GM18517 (cell line): ENCODE data around the gene TTF2.
A peak's percentile ranks its signal among the peaks of the same experiment; 100 is the strongest.
"Not testable (repeated sequence)": the region's sequence is repeated elsewhere in the genome, so short reads cannot be mapped to it uniquely, and the experiment has no call there.

Source experiments
- ATAC-seq: cut with Tn5 transposase; IDR thresholded peaks from one replicate; pipeline ENCODE4 v1.9.1; 2021; ENCODE audit warnings: mild to moderate bottlenecking, moderate library complexity; ENCODE audit not compliant: unreplicated experiment

Gene TTF2

GRCh38 chr1:117119144-117119543 is 59.0 kb downstream of the TTF2 start:
- not testable (repeated sequence) for ATAC-seq

GRCh38 chr1:117120774-117121588 is 60.9 kb downstream of the TTF2 start:
- no peak for ATAC-seq

DNA sequence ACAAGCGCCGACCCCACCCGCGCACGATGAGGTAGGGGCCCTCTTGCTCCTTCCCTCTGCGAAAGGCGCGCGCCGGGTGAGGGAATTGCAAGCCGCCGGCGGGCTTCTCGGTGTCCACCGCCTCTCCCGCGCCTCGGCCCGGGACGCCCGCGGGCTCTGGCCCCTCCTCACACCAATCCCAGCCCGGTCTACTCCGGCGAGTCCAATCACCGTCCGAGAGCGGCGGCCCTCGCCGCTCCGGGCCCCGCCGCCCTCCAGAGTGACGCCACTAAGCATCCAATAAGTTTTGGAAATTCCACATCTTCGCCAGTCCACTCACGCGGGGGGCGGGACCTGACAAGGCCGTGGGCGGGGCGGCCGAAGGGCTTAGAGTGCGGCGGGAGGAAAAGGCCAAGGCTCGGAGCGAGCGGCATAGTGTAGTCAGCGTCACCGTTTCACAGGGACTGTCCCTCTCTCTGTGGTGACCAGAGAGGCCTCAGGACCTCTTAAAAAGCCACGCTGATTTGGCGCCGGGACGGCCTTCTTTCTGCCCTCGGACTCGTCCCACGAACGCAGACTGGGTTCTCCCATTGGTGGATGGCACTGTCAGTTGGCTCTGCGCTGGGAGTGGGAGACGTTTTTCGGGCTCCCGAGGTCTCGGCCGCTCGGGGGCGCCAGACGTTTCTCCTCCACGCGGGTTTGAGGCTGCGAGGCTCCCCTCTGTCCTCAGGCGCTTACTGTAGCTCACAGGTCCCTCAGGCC is 61.6 kb downstream of the TTF2 start, which contains the start of gene TRIM45:
TRIM45 (minus strand) TSS at position 161 of the 741 bp plus-strand sequence. CDS start 548 bp downstream, outside the sequence.
- ATAC-seq, result peak; percentile 86

DNA sequence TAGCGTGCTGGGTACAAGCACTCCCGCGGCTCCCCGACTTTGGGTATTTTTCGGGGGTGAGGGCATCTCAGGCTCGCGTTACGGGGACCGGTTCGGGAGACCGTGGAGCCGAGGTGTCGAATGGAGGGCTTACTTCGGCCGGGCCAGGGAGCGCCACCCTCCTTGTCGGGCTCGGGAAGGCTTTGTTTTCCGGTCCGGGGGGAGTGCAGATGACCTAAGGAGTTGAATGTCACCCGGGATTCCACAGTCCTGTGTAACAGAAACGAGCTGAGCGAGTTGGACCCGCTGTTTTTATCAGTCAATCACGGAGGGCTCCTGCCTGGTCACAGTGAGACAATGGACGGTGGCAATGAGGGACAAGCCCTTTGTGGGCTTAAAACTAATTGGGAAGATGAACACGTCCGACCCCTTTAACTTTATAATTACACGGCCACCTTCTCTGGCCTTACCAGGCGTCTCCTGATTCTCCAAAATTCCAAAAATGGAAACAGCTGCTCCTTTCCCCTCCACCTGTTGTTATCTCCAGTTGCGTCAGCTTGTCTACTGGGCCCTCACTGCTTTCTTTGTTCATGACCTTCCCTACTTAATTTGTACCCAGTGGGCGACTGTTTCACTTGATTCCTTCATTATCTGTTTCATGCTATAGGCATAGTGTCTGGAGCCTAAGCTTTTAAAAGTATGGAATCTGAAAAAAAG is 62.4 kb downstream of the TTF2 start:
- ATAC-seq, result no peak

DNA sequence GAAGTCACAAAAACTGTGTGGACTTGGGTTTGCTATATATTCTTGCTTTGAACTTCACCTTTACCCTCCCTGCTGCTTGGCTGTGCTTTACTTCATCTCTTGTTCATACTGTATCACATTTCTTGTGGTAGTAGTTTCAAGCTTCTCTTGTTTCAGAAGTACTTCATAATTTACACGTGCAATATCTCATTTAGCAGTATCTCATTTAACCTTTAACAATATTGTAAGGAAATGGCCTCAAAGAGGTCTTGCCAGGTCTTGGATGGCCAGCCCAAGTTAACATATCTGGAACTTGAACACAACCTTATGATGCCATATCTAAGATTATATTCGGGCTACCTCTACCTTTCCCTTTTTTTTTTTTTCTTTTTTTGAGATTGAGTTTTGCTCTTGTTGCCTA is 63.1 kb downstream of the TTF2 start:
- no peak for ATAC-seq

DNA sequence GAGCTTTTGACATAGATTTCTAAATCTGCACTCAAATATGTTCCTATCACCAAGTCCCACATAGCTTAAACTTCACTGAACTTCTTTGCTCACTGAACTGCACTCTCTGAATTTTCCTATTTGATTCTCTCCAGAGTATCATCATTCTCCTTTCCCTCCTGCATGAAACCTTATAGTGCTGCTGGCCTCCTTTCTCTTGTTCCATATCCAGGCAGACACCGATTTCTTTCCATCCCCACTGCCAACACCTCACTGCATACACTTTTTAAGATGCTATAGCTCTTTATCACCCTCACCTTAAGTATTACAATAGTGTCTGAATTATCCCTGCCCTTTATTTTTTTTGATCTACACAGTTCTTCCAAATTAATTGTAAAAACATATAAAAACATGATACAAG is 64.5 kb downstream of the TTF2 start:
- ATAC-seq, result no peak

- ATAC-seq, result no peak
Observed at GRCh38 chr1:117127795-117128194, 67.7 kb downstream of the TTF2 start.

- no peak for ATAC-seq
Observed at GRCh38 chr1:117128323-117129079, 68.4 kb downstream of the TTF2 start.

DNA sequence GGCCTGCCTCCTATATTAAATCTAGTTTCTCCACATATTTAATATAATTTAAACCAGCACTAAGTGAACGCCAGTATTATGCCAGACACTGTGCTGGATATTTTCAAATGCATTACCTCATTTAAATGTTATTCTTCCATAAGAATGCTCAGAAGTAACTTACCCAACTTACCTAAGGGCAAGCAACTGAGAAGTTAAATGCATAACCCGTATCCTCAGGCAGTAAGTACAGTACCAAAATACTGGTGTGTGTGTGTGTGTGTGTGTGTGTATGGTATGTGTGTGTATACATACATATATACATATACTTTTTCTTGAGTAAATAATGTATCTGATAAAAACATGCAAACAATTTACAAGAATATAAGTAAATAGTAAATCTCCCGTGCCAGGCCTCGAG is 70.4 kb downstream of the TTF2 start:
- no peak for ATAC-seq

- ATAC-seq, result no peak
Observed at GRCh38 chr1:117135329-117135728, 75.2 kb downstream of the TTF2 start.

GRCh38 chr1:117136749-117137148 is 76.6 kb downstream of the TTF2 start:
- ATAC-seq, result no peak

GRCh38 chr1:117137281-117137855 is 77.2 kb downstream of the TTF2 start:
- ATAC-seq, result no peak

DNA sequence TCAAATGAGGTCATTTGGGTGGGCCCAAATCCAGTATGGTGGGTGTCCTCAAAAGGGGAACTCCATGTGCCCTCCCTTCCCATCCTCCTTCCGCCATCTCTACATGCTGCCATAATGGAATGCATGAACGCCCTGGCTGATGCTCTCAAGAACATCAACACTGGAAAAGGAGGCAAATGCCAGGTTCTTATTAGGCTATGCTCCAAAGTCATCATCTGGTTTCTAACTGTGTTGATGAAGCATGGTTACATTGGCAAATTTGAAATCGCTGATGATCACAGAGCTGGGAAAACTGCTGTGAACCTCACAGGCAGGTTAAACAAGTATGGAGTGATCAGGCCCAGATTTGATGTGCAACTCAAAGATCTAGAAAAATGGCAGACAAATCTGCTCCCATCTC is 78.0 kb downstream of the TTF2 start:
- ATAC-seq, result no peak

DNA sequence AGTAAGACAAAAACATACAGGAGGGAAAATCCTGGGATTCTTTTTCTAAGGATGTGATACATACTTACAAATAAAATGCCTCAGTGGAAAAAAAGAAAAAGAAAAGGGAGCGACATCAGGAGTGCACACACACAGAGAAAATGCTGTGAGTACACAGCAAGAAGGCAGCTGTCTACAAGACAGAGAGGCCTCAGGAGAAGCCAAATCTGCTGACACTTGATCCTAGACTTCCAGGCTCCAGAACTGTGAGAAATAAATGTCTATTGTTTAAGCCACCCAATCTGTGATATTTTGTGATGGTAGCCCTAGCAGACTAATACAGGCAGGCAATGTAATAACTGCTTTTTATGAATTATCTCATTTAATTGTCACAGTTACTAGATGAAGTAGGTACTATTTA is 78.4 kb downstream of the TTF2 start:
- ATAC-seq, result no peak

- no peak for ATAC-seq
Observed at GRCh38 chr1:117142200-117142599, 82.1 kb downstream of the TTF2 start.

DNA sequence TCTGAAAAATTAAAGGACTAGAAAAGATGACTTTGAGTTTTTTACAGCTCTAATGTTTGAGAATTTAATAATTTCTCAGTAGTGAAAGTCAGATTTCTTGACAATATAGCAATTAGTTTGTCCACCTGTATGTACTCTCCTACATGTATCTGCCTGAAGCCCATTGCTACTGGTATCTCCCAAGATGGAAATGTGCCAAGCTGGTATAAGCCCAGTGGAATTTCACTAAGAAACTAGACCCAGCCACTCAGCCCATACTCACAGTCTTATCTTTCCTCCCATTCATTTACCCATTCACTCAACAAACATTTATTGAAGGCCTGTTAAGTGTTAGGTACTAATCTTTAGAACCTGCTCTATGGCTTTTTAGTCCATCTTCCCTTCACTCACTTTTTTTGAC is 83.0 kb downstream of the TTF2 start:
- ATAC-seq, result no peak

DNA sequence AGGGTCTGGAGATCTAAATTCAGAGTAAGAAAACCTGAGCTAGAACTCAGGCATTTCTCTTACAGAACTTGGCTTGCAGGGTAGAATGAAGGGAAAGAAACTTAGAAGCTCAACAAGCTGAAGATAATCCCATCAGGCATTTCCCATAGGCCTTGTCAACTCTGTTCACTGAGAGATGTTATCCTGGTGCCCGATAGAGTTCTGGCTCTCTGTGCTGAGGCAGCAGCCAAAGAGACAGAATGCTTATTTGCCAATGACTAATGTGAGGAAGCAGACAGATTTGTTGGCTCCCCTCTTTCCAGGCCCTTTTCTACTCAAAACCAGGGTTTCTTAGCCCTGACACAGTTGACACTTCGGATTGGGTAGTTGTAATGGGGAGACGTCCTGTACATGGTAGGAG is 83.7 kb downstream of the TTF2 start:
- ATAC-seq, result no peak

DNA sequence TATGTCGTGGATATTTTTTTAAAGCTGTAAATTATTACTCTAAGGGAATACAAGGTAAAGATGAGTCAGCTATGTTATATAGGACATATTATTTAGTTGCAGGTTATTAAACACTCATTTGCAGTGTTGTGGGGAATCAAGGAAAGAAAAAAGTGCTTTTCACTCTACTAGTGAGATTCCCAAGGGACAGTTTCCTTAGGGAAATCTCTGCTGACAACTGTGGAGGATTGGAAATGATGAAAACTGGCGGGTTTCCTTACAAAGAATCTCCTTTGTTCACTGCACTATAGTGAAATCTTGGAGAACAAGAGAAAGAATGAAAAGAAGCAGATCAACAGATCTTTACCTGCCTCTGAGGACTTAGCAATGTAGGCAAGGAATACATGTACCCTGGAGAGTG is 85.9 kb downstream of the TTF2 start:
- no peak for ATAC-seq

GRCh38 chr1:117146575-117147340 is 86.6 kb downstream of the TTF2 start:
- ATAC-seq, result no peak

DNA sequence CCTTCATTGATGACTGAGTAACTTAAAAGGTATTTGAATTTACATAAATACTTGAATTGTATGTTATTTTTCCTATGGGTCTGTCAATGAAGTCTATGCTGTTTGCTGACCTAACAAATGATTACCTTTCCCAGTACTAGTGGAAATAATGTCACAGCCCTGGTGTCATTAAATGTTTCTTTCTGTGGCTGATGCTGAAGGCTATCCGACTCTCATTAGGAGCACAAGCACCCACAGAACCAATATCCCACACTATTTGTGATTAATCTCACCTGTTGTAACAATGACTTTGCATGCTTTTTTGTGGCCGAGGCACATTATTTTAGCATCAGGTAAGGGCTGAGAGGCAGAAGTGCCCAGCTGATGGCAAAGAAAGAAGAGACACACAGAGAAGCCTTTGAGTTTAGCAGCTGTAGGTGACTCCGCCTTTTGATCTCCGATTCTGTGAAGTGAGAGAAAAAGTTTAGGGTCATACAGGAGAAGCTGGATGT is 87.3 kb downstream of the TTF2 start:
- ATAC-seq, result no peak
